B cell (primary cell): ENCODE measurements around the gene NINJ2. TPM values are rescaled to one million over a fixed set of nuclear protein-coding genes. Genes with fewer than 3 reads are reported as not detected.

Experiments used
- ATAC-seq: fragments of 200-7000 bp; cut with Tn5 transposase; one replicate; pipeline ENCODE4 v1.10.0; 2021; ENCODE audit warnings: low read depth, mild to moderate bottlenecking, moderate number of reproducible peaks, moderate library complexity
- CTCF ChIA-PET: fragments of 350-600 bp; sonication (Branson Sonifier 250); formaldehyde crosslinking; loops from one replicate; lab custom pipeline; 2021; ENCODE audit warnings: antibody characterized with exemption, inconsistent platforms; lab: Charles Lee
- POLR2A ChIA-PET: fragments of 350-600 bp; sonication (Branson Sonifier 250); formaldehyde crosslinking; loops from one replicate; lab custom pipeline; 2021; ENCODE audit warnings: antibody characterized with exemption; lab: Charles Lee
- DNase-seq: peaks from one replicate; pipeline ENCODE4 v3.0.0; 2013
- H2AFZ ChIP-seq: 2 replicates; pipeline ENCODE4 v1.6.1; 2012; ENCODE audit warnings: mild to moderate bottlenecking, low read depth, low read length; ENCODE audit not compliant: insufficient read depth, poor library complexity, severe bottlenecking
- H3K27ac ChIP-seq, 2 donors: 1 replicate in 1 of 2; 2 replicates in 1 of 2; pipeline ENCODE4 v1.5.1; 2012 to 2013; ENCODE audit warnings: low read length in 2 of 2, mild to moderate bottlenecking in 2 of 2, moderate library complexity in 1 of 2
- H3K27me3 ChIP-seq, 4 experiments: fragments of 200-600 bp in 1 of 4; sonication (generic) in 1 of 4; replicated peaks in 1 of 4; 1 replicate in 2 of 4; 2 replicates in 2 of 4; pipeline versions ENCODE4 v1.6.1 to v1.7.0; 2013 to 2016; ENCODE audit warnings: low read length in 3 of 4, mild to moderate bottlenecking in 2 of 4, mixed read lengths in 1 of 4, moderate library complexity in 1 of 4; ENCODE audit not compliant: insufficient read depth in 4 of 4, control insufficient read depth in 3 of 4; ENCODE audit errors: control extremely low read depth in 1 of 4
- H3K36me3 ChIP-seq, 2 experiments: replicated peaks in 1 of 2; 1 replicate in 1 of 2; 2 replicates in 1 of 2; pipeline versions ENCODE4 v1.6.1 to v1.7.1; 2013; ENCODE audit warnings: low read length in 1 of 2; ENCODE audit not compliant: insufficient read depth in 2 of 2, control insufficient read depth in 1 of 2; ENCODE audit errors: control extremely low read depth in 1 of 2, extremely low read depth in 1 of 2
- H3K4me1 ChIP-seq, 2 donors: fragments of 200-600 bp in 1 of 2; sonication (generic) in 1 of 2; 1 replicate in 1 of 2; 2 replicates in 1 of 2; pipeline versions ENCODE4 v1.5.1 to v1.6.1; 2013 to 2017; ENCODE audit warnings: low read length in 2 of 2; ENCODE audit not compliant: control insufficient read depth in 2 of 2, insufficient read depth in 2 of 2
- H3K4me2 ChIP-seq: replicated peaks from 2 replicates; pipeline ENCODE3; 2012; ENCODE audit warnings: mild to moderate bottlenecking, low read depth, low read length; ENCODE audit not compliant: poor library complexity, severe bottlenecking
- H3K4me3 ChIP-seq, 5 experiments: fragments of 200-600 bp in 1 of 5; sonication (generic) in 1 of 5; 1 replicate in 3 of 5; 2 replicates in 2 of 5; pipeline versions ENCODE4 v1.5.1 to v1.7.0; 2011 to 2016; ENCODE audit warnings: low read length in 4 of 5, mild to moderate bottlenecking in 4 of 5, low read depth in 2 of 5, control low read depth in 1 of 5, moderate library complexity in 1 of 5; ENCODE audit not compliant: insufficient read depth in 1 of 5; ENCODE audit errors: control extremely low read depth in 1 of 5, extremely low read depth in 1 of 5
- H3K79me2 ChIP-seq: fragments of 200-600 bp; sonication (generic); one replicate; pipeline ENCODE4 v1.6.0; 2016; ENCODE audit warnings: low read length; ENCODE audit not compliant: control insufficient read depth, insufficient read depth
- H3K9ac ChIP-seq: fragments of 200-600 bp; sonication (generic); 2 replicates; pipeline ENCODE4 v1.6.1; 2017; ENCODE audit warnings: mild to moderate bottlenecking, low read length, moderate library complexity
- H3K9me3 ChIP-seq, 3 donors: one replicate each; pipeline versions ENCODE4 v1.6.1 to v1.7.1; 2013; ENCODE audit warnings: low read length in 2 of 3; ENCODE audit not compliant: control insufficient read depth in 2 of 3, insufficient read depth in 1 of 3; ENCODE audit errors: control extremely low read depth in 1 of 3
- H4K20me1 ChIP-seq: 2 replicates; pipeline ENCODE4 v1.6.0; 2012; ENCODE audit warnings: mild to moderate bottlenecking, low read length; ENCODE audit not compliant: insufficient read depth, control insufficient read depth, poor library complexity, severe bottlenecking
- H3K27ac Mint-ChIP-seq: one replicate; pipeline ENCODE4 v1.8.0; 2021; ENCODE audit warnings: mixed read lengths
- H3K27me3 Mint-ChIP-seq: one replicate; pipeline ENCODE4 v1.8.0; 2021; ENCODE audit warnings: mixed read lengths
- H3K4me1 Mint-ChIP-seq: one replicate; pipeline ENCODE4 v1.8.0; 2021; ENCODE audit warnings: mixed read lengths
- H3K4me3 Mint-ChIP-seq: one replicate; pipeline ENCODE4 v1.8.0; 2021; ENCODE audit warnings: mixed read lengths
- H3K9me3 Mint-ChIP-seq: one replicate; pipeline ENCODE4 v1.8.0; 2022; ENCODE audit warnings: mixed read lengths; ENCODE audit not compliant: insufficient read depth
- EZH2 ChIP-seq: IDR thresholded peaks from 2 replicates; pipeline ENCODE4 v1.6.1; 2012; ENCODE audit warnings: borderline replicate concordance, low read depth, mild to moderate bottlenecking, moderate library complexity, low read length; ENCODE audit not compliant: insufficient read depth, poor library complexity, severe bottlenecking
- WGBS: methylation state at CpG from one replicate; pipeline ENCODE4 v1.1.5; 2013; ENCODE audit warnings: missing lambda C conversion rate; ENCODE audit not compliant: insufficient coverage; 5-methylcytosine and 5-hydroxymethylcytosine counted together
- intact Hi-C: fragments of 100-400 bp; cut with micrococcal nuclease; formaldehyde crosslinking; loops from one replicate; pipeline ENCODE4 v1.10.0; 2022
- polyA plus RNA-seq: library from polyadenylated mRNA; depleted of rRNA; stranded (reverse); fragments of >200 nt; gene quantifications from 2 replicates; pipeline ENCODE4 v1.2.3, GENCODE V29; 2012
- total RNA-seq, 2 donors: library from RNA; stranded (reverse); fragments of 120-200 nt in 1 of 2; gene quantifications; 1 replicate in 1 of 2; 2 replicates in 1 of 2; pipeline versions ENCODE4 v1.2.3 to v1.2.4, GENCODE V29; 2013 to 2022
- TF ChIP-seq, protein P1 (sequence below): fragments of 200-600 bp; IDR thresholded peaks from one replicate; pipeline ENCODE4 v1.8.0; 2022; ENCODE audit warnings: antibody characterized with exemption, mild to moderate bottlenecking

Gene NINJ2
- total and polyA plus RNA-seq, 2 donors (not counting 1 experiment from before 2014, with no cell fraction given), result 2.9 to 10.2 TPM

GRCh38 chr12:588646-589045 lies 74.6 kb downstream of the NINJ2 start:
- Mint-ChIP-seq H3K9me3 (no peaks in the 10 kb centered on the region), H3K4me1 (peaks cover 18% of the 10 kb centered on the region), H3K27me3 (no peaks in the 10 kb centered on the region), H3K4me3 (no peak overlapping the region), H3K27ac (no peak overlapping the region)
- Histone ChIP-seq H2AFZ (no peak overlapping the region), H3K4me3 (no peak overlapping the region), H4K20me1 (no peaks in the 10 kb centered on the region), H3K79me2 (no peaks in the 10 kb centered on the region), H3K9me3 (no peaks in the 10 kb centered on the region), H3K36me3 (no peaks in the 10 kb centered on the region), H3K9ac (no peak overlapping the region), H3K27ac (no peak overlapping the region), H3K4me1 (peaks cover 5 to 15% of the 10 kb centered on the region in 2 donors), H3K4me2 (no peak overlapping the region), H3K27me3 (peaks cover 0 to 5% (median 0%) of the 10 kb centered on the region in 4 experiments)
- ChIA-PET CTCF (interaction anchor here (1.0 to 1.1 kb wide), 2 partner anchors 13 to 228 kb away, joined by 4 read pairs; no protein-coding TSS in a partner anchor), POLR2A (no interaction called here)
- WGBS, result no CpG with 5 or more reads among the region's 4 CpGs
- TF ChIP-seq, protein P1, sequence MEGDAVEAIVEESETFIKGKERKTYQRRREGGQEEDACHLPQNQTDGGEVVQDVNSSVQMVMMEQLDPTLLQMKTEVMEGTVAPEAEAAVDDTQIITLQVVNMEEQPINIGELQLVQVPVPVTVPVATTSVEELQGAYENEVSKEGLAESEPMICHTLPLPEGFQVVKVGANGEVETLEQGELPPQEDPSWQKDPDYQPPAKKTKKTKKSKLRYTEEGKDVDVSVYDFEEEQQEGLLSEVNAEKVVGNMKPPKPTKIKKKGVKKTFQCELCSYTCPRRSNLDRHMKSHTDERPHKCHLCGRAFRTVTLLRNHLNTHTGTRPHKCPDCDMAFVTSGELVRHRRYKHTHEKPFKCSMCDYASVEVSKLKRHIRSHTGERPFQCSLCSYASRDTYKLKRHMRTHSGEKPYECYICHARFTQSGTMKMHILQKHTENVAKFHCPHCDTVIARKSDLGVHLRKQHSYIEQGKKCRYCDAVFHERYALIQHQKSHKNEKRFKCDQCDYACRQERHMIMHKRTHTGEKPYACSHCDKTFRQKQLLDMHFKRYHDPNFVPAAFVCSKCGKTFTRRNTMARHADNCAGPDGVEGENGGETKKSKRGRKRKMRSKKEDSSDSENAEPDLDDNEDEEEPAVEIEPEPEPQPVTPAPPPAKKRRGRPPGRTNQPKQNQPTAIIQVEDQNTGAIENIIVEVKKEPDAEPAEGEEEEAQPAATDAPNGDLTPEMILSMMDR, result no peak
- no peak for TF ChIP-seq EZH2
- ATAC-seq (no peak), DNase-seq (no peak)
- intact Hi-C loops, result no loop called here

GRCh38 chr12:588024-588322 lies 75.3 kb downstream of the NINJ2 start:
- H3K27me3 ChIP-seq, result peaks cover 0 to 5% (median 0%) of the 10 kb centered on the region in 4 experiments
- no peak overlapping the region for H3K9ac ChIP-seq
- Mint-ChIP-seq H3K27ac (no peak overlapping the region), H3K27me3 (no peaks in the 10 kb centered on the region), H3K4me1 (peaks cover 14% of the 10 kb centered on the region), H3K9me3 (no peaks in the 10 kb centered on the region), H3K4me3 (no peak overlapping the region)
- no peak overlapping the region for H3K4me2 ChIP-seq
- H3K9me3 ChIP-seq, result no peaks in the 10 kb centered on the region
- H4K20me1 ChIP-seq, result no peaks in the 10 kb centered on the region
- intact Hi-C loops, result no loop called here
- H3K4me1 ChIP-seq, result peaks cover 5 to 11% of the 10 kb centered on the region in 2 donors
- H3K4me3 ChIP-seq, result no peak overlapping the region
- ChIA-PET CTCF (no interaction called here), POLR2A (no interaction called here)
- H3K36me3 ChIP-seq, result no peaks in the 10 kb centered on the region
- DNase-seq (no peak), ATAC-seq (no peak)
- TF ChIP-seq EZH2, result no peak
- TF ChIP-seq, protein P1, result no peak
- H3K79me2 ChIP-seq, result no peaks in the 10 kb centered on the region
- H3K27ac ChIP-seq, result no peak overlapping the region
- 80% methylated on average over 1 of the region's 10 CpGs for WGBS
- H2AFZ ChIP-seq, result no peak overlapping the region
